Stomach (tissue), 4 donors: ENCODE measurements around the gene C1orf216.

Experiments used
- POLR2A ChIP-seq, 4 donors: fragments of 450-650 bp; IDR thresholded peaks; one replicate each; pipeline ENCODE4 v1.6.1; 2016; ENCODE audit warnings: antibody characterized with exemption in 4 of 4, control low read depth in 2 of 4, mild to moderate bottlenecking in 1 of 4, moderate library complexity in 1 of 4
- POLR2AphosphoS5 ChIP-seq, 3 donors: sonication (generic); formaldehyde crosslinking; IDR thresholded peaks; one replicate each; pipeline ENCODE4 v1.6.1; 2016; ENCODE audit warnings: antibody characterized with exemption in 3 of 3

DNA sequence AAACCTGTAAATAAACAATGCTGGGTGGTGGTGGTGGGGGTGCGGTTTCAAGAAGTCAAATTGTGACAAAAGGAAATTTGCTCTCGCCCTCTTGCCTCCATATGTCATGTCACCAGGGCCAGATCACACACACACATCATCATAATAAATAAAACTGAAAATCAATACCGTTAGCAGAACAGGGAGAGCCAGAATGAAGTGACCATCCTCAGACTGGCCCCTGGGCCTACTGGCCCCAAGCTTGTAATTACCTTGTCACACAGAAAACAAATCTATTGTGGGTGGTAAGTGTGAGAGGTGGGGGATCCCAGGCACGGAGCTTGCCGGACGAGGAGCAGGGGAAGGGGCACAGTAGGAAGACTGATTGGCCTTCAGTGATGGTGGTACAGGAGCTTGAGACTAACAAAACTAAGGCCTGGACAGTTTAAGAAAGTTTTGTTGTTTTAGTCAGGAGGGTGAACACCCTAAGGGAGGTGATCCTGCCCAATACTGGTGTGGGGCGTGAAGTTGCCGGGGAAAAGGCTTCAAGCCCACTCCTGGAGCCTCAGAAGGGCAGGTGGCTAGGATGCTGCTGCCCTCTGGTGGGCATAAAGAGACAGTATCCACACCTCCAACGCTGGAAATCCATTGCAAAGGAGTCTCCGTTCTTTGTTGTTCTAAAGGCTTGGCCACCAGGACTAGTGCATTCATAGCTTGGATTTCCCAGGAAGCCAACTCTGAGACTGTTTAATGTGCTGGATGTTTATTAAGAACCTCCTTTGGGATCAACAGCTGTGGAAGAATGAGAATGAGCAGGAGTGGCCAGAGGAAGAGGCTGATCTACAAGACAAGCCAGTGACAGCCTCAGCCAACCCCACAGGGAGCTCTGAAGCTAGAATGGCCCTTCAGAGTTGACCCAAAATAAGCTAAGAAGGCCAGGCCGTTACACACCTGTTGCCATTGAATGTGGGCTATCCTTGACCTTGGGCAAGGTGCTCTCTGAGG lies 8.1 kb upstream of the C1orf216 start:
- TF ChIP-seq POLR2AphosphoS5 (IDR thresholded peaks at IDR 0.05) (peak in 1 of 3 donors; percentile 26), POLR2A (IDR thresholded peaks at IDR 0.05) (no peak)
